GM19397 (cell line): ENCODE results near the gene ITPA.
A peak's percentile ranks its signal among the peaks of the same experiment; 100 is the strongest.
"Not testable (repeated sequence)": the region's sequence is repeated elsewhere in the genome, so short reads cannot be mapped to it uniquely, and the experiment has no call there.

Experiments
- ATAC-seq: cut with Tn5 transposase; IDR thresholded peaks from one replicate; pipeline ENCODE4 v1.9.1; 2021; ENCODE audit warnings: mild to moderate bottlenecking, moderate library complexity; ENCODE audit not compliant: unreplicated experiment

The ITPA gene

DNA sequence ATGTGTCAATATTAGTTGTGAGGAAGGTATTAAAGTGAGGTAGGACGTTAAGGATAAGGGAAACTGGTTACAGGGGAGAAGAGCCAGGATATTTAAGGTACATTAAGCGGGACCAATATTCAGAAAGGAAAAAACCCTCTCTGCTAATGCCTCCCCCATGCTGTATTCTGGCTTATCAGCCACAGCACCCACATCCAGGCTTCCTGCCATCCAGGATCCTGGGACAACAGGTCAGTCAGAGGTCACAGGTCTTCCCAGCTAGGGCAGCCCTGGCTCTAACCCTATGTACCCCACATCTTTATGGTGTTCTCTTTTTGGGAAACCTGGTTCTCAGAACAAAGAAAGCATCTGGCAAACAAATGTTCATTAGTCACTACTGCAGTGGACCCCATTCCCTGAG lies 10.1 kb upstream of the ITPA start:
- ATAC-seq, result no peak

DNA sequence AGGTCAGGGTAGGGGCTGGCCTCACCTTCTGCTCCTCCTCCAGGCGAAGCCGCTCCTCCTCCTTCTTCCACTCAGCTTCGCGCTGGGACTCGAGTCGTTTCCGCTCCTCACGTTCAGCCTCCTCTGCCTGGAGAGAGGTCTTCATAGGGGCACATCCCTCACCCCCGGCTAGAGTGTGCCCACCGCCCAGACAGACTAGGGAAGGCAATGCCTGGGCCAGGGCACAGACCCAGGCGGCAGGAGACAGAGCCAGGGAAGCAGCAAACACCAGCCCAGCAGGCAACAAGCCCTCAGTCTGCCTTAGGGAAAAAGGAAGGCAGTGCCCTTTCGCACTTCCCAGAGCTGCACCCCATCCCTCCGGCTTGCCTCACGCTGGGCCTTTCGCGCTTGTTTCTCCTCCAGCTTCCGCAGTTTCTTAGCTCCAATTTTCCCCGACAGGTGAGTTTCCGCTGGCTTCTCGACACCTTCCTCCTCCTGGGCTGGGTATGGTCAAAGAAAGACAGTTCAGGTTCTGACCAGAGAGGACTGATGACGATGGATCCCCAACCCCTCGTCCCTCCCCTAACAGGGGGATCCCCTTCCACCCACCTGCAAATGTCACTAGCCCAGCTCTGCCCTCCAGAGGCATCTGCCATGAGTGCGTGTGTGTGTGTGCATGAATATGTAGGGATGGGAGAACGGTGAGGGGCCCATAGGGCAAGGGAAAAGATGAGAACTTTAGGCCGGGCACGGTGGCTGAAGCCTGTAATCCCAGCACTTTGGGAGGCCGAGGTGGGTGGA lies 9.1 kb upstream of the ITPA start:
- ATAC-seq, result no peak

DNA sequence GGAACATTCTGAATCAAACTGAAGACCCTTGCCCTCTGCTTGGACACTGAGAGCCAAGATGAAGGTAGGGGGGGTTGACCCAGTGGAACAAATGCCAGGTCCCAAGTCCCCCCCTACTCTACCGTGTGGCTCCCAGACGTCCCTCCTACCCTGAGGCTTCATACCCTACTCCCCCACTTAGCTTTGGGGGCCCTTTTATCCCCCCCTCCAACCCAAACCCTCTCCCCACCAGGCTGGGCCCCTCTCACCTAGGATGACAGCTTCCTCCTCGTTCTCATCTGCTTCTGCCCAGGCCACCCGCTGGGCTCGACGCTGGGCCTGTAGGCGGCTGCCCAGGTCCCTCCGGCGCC lies 6.4 kb upstream of the ITPA start:
- no peak for ATAC-seq

DNA sequence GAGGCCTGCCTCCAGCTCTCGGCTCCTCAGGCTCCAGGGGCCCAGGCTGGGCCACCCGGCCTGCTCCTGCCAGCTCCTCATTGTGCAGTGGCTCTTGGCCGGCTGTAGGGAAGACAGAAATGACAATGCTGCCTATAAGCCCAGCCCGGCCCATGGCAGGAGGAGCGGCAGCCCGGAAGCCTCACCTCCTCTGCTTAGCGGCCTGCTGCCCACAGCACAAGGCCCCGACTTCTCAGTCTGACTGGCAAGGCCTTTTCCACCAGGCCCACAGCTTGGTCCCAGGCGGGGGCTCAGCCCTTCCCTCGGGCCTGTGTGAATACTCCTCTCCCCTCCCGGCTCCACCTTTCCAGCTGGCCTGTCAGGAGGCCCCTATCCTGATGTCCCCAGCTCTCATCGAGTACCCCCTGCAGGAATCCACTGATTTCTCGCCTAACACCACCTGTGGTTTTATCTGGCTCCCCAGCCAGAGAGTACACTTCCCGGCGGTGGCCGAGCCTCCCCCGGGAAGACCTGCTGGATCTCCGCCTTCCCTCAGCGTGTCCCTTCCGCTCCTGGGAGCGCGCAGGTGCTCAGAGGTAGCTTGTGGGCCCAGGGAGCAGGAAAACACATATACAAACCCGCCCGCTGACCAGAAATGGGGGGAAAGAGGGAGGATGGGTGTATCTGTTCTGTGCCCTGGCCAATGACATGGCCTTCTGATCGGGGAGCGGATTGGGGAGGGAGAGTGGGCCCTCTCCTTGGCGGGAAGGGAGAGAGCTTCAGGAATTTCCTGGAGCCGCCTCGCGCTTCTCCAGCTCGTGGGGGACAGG lies 5.8 kb upstream of the ITPA start:
- ATAC-seq, result peak; percentile 9

DNA sequence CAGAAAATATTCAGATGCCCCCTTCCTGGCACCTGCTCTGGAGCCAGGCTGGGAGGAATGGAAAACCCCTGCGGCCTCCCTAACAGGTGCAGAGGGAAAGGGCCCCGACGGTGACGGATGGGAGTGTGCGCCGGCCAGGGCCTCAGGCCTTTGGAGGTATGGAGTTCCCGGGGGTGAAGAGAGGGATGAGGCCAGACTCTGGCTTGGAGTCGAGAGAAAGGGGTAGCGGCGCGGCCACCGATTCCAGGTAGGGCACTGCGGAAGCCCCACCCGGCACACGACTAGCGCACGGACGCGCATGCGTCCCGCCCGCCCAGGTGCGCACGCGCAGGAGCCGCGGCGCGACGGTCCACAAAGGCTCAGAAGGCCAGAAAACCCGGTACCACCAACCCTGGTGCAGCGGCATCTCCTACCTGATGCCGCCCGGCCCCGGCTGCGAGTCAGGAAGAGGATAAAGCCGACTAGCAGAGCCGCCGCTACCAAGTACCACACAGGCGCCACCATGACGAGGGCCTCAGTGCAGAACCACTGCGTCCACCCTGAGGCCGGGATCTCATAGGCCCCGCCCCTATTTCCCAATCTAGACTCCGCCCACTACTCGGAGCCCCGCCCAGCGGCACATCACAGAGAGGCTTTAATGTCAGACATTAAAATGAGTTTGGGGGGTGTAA lies 5.0 kb upstream of the ITPA start, which contains the start of gene DDRGK1:
Gene DDRGK1, minus strand, starts transcription at position 559 of the 671 bp plus-strand sequence. Its CDS starts 55 bp downstream, at position 504.
- peak; percentile 85 for ATAC-seq

- no peak for ATAC-seq
Measured at GRCh38 chr20:3208786-3209256, 477 bp upstream of the ITPA start.

DNA sequence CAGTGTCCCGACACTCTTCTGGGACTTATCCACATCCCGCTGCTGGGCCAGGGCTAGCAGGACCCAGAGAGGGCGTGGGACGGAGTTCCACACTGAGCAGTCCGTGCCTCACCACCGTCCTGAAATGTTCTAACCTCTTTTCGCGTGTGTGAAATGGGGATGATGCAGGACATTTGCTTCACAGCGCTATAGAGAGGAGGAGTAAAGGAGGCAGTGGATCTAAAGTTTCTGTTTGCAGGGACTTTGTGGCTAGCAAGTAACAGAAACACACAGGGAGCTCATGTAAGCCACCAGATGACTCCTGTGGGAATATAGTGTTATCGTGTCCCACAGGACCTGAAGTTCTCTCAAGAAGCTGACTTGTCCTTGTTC lies 634 bp downstream of the ITPA start:
- ATAC-seq, result no peak

GRCh38 chr20:3210346-3210745 lies 1.0 kb downstream of the ITPA start:
- no peak for ATAC-seq

GRCh38 chr20:3213226-3213625 lies 3.9 kb downstream of the ITPA start:
- no peak for ATAC-seq

- ATAC-seq, result not testable (repeated sequence)
Measured at GRCh38 chr20:3215359-3215917, 6.1 kb downstream of the ITPA start.

DNA sequence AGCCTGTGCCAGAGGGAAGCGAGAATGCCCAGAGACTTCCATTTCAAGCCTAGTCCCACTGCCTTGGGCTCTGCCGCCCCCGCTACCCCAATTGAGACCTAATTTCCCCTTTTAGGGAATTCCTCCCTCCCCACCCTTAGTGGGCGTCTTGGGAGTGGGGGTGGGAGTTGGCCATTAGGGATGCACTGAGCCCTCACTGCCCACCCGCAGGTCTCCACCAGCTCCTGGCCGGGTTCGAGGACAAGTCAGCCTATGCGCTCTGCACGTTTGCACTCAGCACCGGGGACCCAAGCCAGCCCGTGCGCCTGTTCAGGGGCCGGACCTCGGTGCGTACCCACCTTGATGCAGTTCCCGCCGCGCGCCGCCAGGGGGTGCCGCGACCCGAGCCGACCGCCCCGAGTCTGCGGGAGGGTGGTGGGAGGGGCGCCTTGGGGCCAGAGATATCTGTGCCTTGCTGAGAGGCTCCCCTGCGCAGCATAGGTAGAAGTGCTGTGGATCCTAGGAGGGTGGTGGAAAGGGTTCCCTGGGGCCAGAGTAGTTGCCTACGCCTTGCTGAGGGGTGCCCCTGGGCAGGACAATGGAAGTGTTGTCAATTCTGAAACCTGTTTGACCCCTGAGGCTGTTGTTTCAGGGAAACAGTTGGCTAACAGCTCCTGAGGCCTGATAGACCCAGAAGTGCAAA lies 9.2 kb downstream of the ITPA start:
- ATAC-seq, result peak; percentile 54

DNA sequence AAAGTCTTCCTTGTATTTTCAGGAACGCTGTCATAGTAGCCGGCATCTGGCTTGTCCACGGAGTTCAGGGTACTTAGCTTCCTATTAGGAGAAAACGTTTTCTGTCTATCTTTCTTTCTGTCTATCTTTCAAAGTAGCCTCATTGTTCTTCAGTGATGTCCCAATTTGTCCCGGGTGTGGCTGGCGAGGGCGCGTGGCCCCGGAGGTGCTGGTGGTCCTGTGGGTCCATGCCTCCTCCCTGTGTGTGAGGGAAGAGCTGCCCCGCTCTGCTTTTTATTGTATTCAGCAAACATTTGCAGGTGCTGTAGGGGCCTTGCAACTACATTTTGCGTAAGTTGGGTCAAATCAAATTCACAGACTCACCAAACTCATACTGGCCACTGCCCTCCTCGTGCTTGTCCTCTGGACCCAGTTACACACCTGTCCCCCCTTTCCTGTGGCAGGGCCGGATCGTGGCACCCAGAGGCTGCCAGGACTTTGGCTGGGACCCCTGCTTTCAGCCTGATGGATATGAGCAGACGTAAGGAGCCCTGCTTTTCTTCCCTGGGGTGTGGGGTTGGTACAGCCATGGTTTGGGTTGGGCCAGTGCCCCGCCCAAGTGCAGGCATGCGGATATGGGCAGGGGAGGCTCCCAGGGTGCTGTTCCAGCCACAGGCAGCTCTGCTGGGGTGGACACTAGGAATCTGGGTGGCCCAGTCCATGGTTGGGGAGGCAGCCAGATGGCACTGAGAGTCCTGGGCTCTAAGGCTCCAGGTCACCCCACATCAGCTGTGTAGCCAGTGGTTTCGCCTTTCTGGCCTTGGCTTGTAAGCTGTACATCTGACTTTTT lies 12.3 kb downstream of the ITPA start:
- no peak for ATAC-seq

GRCh38 chr20:3222635-3223600 lies 13.6 kb downstream of the ITPA start:
- peak; percentile 65 for ATAC-seq

- ATAC-seq, result no peak
Measured at GRCh38 chr20:3223651-3223993, 14.3 kb downstream of the ITPA start.

- no peak for ATAC-seq
Measured at GRCh38 chr20:3223994-3224680, 14.8 kb downstream of the ITPA start.

DNA sequence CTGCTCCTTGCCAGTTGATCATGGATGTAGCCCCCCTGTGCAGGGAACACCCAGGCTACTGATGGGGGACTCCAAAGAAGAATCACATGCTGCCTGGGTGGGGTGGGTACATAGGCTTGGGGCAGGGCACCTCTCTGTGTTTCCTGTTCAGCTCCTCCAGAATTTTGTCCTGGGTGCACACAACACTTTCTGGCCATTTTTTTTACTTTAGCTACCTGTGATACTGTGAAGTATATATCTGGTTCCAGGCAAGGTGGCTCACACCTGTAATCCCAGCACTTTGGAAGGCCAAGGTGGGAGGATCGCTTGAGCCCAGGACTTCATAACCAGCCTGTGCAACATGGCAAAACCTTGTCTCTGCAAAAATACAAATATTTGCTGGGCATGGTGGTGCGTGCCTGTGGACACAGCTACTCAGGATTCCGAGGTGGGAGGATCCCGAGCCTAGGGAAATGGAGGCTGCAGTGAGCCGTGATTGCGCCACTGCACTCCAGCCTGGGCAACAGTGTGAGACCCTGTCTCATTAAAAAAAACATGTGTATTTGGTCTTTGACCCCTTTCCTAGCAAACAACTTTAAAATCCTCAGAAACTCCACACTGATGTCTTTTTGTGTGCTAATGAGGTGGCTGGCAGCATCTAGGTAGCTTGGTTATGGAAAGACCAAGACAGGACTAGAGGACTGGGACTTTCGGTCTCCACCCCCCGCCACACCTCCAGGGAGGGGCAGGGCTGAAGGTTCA lies 15.6 kb downstream of the ITPA start:
- no peak for ATAC-seq

DNA sequence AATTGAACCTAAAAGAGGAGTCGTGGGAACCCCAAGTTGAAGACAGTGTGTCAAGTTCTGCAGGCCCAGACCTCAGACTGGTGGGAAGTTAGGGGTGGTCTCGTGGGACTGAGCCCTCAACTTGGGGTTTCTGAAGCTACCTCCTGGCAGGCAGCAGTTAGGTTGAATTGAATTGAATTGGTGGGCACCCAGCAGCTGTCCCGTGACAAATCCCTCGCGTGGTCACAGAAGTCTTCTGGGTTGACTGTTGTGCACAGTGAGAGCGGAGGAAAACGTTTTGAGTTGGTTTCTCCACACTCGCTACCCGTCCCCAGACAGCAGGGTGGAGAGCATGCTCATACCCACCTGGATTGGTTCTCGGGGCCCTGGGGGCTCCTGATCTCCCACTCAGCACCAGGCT lies 16.8 kb downstream of the ITPA start:
- ATAC-seq, result no peak

DNA sequence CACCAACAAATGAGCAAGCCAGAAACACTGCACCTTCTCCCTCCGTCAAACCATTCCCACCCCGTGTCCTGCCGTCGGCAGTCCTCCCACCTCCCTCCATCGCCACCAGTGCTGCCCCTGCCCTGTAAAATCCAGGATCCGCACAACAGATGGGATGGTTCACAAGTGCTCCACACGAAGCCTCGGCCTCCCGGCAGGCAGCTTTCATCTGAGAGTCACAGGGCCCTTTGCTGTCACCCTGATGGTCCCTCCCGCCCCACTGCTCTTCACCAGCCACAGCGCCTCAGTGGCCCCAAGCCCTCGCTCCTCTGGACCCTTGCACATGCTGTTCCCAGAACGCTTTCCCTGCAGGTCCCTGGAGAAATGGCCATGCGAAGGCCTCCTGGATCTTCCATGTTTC lies 17.6 kb downstream of the ITPA start:
- no peak for ATAC-seq
